T-helper 9 cell (primary cell): ENCODE results near the gene DIP2C.
"Not testable (repeated sequence)": the region's sequence is repeated elsewhere in the genome, so short reads cannot be mapped to it uniquely, and the experiment has no call there.

Experiments
- DNase-seq: peaks from one replicate; pipeline ENCODE4 v3.0.0-alpha.2; 2020

The DIP2C gene

DNA sequence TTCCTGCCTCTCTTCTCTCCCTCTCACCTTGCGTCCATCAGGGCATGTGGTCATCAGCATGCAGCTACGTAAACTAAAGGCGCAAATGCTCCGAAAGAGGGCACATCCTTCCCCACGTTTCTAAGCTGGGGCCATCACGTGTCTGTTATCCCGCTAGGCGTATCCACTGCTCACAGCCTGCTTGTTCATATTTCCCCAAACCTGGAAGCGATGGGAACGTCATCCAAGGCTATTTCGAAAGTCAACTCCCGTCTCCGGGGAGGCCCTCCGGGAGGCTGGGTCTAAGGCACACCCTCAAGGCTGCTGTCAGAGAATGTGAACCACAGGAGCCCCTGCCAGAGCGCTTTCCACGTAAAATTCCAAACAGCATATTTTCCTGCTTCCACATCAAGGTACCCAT is 199.2 kb downstream of the DIP2C start:
- no peak for DNase-seq

- no peak for DNase-seq
Observed at GRCh38 chr10:489330-489729, 200.1 kb downstream of the DIP2C start.

DNA sequence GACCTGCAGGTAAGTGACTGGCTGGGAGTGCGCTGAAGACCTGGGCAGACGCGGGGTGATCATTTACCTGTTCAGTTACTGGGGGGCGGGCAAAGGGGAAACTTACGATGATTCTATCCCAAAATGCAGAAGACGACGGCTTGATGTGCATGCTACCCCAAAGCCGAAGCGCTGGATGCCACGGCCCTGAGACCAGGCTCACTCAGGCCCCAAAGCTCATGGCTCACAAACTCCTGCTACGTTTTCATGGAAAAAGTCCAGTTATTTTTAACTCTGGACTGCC is 200.6 kb downstream of the DIP2C start:
- DNase-seq: no peak

DNA sequence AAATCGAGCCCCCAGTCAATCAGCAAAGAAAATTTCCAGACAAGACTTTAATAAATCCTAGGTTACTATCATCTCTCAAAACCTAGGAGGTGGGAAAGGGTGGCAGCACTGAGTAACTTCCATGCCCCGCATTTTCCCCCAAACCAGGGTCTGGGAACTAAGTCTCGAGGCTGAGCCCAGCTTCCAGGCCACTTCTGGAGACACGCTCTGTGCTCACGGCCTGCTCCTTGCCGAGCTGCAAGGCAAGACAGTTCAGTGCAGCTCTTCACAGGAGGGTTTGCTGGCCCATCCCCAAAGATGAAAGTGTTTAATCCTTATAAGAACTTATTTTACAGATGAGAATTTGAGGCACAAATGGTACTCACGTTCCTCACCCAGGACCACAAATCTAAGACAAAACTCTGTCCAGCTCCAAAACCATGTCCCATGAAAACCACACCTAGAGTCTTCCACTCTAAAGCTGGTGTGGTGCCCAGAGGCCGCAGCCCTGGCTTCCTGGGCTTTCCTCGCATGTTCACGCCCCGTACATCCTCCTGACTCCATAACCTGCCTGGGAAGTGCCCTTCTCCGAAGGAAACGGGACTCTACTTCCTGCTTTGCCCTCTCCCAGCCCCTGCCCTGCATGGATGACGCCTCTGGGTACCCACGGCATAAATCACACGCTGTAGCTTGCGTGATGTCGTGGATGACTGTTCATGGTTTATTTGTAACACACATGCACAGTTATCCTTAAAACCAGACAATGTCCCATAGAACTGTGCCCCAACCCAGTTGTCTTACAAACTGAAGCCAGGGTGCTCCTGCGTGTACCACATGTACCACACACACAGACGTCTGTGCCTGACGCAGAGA is 201.2 kb downstream of the DIP2C start:
- no peak for DNase-seq

DNA sequence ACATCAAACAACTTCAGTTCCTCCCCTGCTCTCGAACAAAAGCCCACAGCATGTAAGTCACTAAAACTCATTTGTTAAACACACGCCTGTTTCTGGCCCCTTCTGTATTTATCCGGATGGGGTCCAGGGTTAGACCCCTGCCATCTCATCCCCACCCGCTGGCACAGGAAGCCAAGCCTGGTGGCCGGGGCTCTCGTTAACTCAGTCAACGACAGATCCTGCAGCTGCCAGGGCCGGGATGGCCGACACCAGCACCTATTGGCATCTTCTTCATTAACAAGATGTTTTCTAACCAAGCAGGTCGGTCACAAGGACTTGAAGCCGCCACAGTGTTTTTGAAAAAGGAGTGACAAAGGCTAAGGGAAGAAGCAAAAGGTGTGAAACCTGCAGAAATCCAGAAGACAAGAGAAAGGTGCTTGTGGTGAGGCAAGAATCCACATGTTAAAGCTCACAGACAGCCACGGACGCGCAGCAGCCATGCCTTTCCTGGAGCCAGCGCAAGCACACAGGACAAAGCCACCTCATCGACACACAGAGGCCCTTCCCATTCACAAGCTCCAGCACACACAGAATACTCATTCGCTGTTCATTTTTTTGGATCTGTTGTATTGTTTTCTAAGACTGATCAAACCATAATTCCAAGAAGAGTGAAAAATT is 202.7 kb downstream of the DIP2C start:
- DNase-seq: no peak

- no peak for DNase-seq
Observed at GRCh38 chr10:486206-486605, 203.3 kb downstream of the DIP2C start.

DNA sequence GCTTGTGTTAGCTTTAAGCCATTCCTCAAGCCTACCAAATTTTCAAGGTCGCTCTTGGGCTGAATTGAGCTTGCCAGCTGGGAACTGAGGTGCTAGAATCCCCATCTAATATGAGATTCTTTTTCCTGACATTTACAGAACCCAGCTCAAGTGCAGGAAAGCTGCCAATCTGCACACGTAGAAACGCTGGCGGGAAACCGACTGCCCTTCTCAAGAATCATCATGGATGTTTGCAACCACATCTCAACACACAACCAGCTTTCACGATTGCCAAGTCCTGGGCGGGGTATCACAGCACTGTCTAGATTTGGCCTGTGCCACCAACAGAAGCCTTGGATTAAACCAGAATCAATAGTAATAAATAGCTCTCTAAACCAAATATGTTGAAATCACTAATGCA is 203.7 kb downstream of the DIP2C start:
- DNase-seq: no peak

DNA sequence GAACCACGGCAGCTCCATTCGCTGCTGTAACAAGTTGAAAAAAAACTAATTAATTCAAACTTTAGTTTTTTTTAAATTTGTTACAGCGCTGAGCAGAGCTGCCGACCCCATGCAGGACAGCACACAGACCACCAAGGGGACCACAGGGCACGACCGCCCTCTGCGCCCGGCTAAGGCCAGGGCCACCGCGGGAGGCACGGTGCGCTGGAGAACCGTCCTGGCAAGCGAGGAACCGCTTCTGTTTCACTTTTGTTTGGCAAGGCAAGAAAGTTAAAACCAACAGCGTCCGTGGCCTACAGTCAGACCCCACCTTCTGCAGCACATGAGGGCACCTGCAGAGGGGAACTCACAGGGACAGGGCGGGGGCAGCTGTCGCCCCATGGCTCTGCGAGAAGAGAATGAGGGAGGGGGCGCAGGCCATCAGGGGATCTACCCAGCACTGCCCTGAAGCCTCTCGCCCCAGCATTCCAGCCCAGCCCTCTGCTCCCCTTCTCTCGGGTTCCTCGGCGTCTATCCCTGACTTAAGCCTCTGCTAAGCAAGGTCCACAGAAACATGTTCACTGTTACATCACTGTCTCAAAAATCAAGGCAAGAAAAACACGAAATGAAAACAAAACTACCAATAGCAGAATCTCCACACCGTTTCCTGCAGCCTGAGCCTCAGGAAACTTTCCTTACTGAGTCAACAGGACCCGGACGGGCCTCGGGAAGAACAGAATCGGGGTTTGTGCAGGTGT is 204.4 kb downstream of the DIP2C start:
- DNase-seq: no peak

DNA sequence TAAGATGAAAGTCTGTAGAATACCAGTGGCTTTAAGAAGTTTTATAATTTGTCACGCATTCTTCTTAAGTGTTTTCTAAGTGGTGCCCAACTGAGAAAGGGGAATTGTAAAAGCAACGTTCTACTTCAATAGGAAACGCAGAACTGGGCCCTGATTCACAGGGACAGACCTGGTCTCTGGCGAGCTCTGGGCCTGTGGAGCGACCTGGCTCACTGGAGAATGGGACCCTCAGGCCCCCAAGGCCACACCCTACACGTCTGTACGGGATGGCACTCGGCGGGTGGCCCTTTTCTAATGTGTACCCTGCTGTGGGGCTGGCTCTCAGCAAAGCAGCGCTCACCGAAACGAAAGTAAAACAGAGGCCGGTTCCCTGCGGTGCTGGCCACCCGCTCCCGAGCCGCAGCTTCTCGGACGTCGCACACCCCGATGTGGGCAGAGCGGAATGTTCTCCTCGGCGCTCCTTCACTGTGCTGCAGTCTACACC is 205.0 kb downstream of the DIP2C start:
- no peak for DNase-seq

DNA sequence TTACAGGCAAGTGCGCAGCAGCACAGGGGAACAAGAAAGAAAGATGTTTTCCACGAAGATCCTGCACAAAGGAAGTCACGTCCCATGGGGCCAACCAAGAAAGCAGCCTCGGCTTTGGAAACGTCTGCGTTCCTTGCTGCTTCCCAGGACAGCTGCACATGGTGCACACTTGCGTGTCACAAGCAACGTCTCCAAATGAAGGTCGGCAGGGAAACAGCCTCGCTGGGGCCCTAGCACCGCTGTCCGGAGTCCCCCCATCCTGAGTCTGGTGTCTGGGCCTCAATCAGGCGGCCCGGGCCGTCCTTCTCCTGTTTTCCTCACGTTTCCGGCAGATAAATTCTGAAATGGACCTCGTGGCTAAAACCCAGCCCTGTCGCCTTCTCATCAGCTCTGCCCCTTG is 206.2 kb downstream of the DIP2C start:
- DNase-seq: no peak

- DNase-seq: no peak
Observed at GRCh38 chr10:482848-483247, 206.6 kb downstream of the DIP2C start.

DNA sequence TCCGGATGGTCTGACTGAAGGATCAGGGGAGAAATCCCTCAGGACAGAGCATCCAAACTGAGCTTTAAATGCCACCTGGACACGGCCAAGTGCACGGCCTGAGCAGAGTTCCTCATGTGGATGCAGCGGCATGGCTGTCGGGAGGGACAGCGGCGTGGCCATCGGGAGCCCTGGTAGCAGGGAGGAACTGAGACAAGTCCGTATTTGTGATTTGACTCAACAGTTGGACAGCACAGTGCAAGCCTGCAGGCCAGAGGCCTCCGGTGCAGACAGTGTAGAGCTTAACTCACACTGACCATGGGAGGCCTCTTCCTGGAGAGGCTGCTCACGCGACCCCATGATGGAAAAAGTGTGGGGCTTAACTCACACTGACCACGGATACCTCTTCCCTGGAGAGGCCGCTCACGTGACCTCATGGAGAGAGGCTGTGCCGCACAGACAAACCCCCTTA is 207.4 kb downstream of the DIP2C start:
- DNase-seq: no peak

GRCh38 chr10:481628-482027 is 207.8 kb downstream of the DIP2C start:
- DNase-seq: no peak

DNA sequence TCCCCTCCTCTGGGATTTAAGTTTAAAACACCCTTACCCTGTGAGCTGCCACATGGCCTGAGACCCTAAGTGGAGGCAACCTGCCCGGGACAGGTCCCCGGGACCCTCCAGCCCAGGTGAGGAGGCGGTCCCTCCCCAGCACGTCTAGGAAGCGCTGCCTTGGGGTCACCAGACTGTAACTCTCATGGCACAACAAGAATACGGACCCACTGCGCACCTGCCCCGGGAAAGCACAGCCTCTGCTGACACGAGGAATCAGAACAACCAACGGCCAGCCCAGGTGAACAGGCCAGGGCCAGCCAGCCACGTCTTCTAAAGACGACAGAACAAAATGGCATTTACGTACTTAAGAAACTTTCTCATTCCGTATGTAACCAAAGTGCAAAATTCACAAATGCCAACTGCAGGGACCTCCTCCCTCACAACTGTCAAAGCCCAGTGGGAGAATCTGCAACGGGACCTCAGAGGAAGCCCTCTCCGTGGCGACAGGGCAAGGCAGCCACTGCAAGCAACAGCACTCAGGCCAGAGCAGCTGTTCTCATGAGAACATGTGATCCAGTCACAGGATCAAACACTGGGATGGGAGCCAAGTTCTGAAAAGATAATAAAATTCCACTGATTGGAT is 208.4 kb downstream of the DIP2C start:
- no peak for DNase-seq

GRCh38 chr10:480498-480927 is 209.0 kb downstream of the DIP2C start:
- DNase-seq: no peak

GRCh38 chr10:479706-480497 is 209.6 kb downstream of the DIP2C start:
- not testable (repeated sequence) for DNase-seq

DNA sequence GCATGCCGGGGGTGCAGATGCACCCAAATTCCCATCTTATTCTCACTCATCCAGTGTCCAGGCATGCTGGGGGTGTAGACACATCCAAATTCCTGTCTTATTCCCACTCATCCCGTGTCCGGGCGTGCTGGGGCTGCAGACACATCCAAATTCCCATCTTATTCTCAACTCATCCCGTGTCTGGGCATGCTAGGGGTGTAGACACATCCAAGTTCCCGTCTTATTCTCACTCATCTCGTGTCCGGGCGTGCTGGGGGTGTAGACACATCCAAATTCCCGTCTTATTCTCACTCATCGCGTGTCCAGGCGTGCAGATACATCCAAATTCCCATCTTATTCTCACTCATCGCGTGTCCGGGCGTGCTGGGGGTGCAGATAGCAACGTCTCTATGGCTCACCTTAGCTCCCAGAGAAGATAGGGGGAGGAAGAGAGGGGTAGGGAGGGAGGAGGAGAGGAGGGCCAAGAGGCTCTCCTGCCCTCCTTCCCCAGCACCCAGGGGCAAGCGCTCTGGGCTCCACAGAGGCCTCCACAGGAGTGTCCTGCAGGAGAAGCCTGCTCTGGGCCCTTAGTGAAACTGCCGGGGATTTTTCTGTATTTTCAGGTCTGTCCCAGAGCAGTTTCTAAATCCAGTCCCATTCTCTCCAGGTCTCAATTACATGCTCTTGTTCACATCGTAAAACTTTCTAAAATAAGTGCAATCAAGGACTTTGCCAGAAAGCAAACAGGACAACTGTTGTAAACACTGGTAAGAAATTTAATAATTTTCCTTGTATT is 210.8 kb downstream of the DIP2C start:
- no peak for DNase-seq

GRCh38 chr10:477620-478019 is 211.8 kb downstream of the DIP2C start:
- DNase-seq: no peak

GRCh38 chr10:476455-476780 is 213.1 kb downstream of the DIP2C start:
- no peak for DNase-seq

DNA sequence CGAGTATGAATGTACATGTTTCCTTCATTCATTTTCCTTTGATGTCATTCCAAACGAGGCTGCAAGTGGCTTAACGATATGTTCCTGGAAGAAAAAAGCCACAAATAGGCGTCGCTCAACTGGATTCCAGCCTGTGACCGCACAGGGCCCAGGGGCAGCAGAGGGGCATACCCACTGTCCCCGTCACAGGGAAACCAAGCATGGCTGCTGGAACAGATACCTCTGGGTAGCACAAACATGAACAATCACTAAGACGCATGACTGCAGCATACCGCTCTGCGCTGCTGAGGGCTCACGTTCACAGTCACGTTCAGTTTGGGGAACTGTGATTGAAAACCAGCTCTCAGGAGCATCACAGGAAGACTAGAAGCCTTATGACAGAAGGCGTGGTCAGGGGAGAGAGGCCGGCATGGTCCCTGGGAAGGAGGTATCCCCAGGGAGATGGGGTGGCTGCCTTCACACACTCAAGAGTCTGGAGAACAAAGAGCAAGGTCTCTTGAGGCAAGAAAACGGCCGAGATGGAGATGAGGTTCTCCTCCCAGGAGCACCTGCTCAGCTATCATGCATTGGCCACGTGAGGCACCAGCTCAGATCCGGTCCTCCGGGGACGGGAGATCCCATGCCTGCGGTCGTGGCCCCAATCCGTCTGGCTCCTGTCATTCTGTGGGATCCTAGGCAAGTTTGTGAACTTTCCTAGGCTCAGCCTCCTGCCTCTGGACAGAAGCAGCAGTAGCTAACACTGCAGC is 213.6 kb downstream of the DIP2C start:
- DNase-seq: no peak

DNA sequence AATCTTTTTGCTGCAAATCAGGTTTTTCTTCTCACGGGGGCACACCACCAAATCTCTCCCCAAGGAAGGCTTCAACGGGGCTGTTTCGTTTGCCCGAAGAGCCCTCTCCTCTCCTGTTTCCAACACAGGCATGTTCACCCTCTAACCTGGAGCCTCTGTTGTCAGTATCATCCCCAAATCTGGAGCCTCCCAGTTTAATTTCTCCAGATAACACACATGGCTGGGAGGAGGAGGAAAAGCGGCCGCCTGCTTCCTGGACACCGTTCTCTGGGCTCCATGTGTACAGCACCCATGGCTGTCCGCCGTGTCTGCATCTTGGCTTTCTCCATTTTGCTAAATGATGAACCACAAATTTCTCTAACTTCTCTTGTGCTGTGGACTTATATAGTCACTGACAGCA is 214.5 kb downstream of the DIP2C start:
- DNase-seq: no peak
